ENCODE results near the gene ZSWIM7.

DNA sequence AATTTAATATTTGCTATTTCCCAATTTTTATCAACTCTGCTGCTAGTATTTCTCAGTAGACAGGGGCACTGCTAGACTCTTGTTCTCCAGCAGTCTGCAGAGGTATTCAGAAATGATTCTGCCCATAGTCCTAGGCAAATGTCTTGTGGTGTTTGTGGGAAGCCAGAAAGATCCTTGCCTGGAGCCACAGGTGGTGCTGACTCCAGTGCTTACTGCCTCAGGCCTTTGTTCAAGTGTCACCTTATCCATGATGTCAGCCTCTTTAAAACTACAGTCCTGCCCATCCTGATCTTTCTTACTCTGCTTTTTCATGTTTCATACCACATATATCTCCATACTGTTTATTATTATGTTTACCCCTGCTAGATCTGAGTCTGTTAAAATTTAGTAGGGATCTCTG, 26.5 kb downstream of the ZSWIM7 start:
- TF ChIP-seq, protein P1, sequence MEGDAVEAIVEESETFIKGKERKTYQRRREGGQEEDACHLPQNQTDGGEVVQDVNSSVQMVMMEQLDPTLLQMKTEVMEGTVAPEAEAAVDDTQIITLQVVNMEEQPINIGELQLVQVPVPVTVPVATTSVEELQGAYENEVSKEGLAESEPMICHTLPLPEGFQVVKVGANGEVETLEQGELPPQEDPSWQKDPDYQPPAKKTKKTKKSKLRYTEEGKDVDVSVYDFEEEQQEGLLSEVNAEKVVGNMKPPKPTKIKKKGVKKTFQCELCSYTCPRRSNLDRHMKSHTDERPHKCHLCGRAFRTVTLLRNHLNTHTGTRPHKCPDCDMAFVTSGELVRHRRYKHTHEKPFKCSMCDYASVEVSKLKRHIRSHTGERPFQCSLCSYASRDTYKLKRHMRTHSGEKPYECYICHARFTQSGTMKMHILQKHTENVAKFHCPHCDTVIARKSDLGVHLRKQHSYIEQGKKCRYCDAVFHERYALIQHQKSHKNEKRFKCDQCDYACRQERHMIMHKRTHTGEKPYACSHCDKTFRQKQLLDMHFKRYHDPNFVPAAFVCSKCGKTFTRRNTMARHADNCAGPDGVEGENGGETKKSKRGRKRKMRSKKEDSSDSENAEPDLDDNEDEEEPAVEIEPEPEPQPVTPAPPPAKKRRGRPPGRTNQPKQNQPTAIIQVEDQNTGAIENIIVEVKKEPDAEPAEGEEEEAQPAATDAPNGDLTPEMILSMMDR (conservative IDR thresholded peaks at IDR 0.05), result no peak
- TF ChIP-seq ZFX (IDR thresholded peaks at IDR 0.05), result no peak

Measured in C4-2B (cell line).